Heart left ventricle (tissue), 16 donors: ENCODE data around the gene CLSTN3. TPM values are rescaled to one million over a fixed set of nuclear protein-coding genes. Genes with fewer than 3 reads are reported as not detected.
"Not testable (repeated sequence)": the region's sequence is repeated elsewhere in the genome, so short reads cannot be mapped to it uniquely, and the experiment has no call there.

ENCODE experiments used
- ATAC-seq, 4 donors: fragments of 200-7000 bp; cut with Tn5 transposase; one replicate each; pipeline ENCODE4 v1.9.1; 2020 to 2022; ENCODE audit warnings: moderate library complexity in 4 of 4, mild to moderate bottlenecking in 3 of 4, moderate number of reproducible peaks in 1 of 4
- DNase-seq, 5 donors: peaks; one replicate each; pipeline ENCODE4 v3.0.0-alpha.2; 2020
- H3K27ac ChIP-seq, 12 donors: fragments of 200-600 bp; sonication (generic) in 4 of 12; one replicate each; pipeline versions ENCODE4 v1.5.0 to v1.8.0; 2016 to 2022; ENCODE audit warnings: mild to moderate bottlenecking in 2 of 12
- H3K27me3 ChIP-seq, 9 donors: fragments of 200-600 bp; sonication (generic) in 2 of 9; one replicate each; pipeline versions ENCODE4 v1.5.1 to v1.8.0; 2016 to 2022; ENCODE audit warnings: mild to moderate bottlenecking in 3 of 9
- H3K36me3 ChIP-seq, 9 donors: fragments of 200-600 bp; sonication (generic) in 2 of 9; one replicate each; pipeline versions ENCODE4 v1.5.0 to v1.8.0; 2018 to 2022; ENCODE audit warnings: mild to moderate bottlenecking in 2 of 9
- H3K4me1 ChIP-seq, 12 donors: fragments of 200-600 bp; sonication (generic) in 4 of 12; one replicate each; pipeline versions ENCODE4 v1.5.0 to v1.8.0; 2016 to 2022; ENCODE audit warnings: mild to moderate bottlenecking in 3 of 12
- H3K4me3 ChIP-seq, 12 donors: fragments of 200-600 bp; sonication (generic) in 4 of 12; one replicate each; pipeline versions ENCODE4 v1.5.0 to v1.8.0; 2017 to 2022; ENCODE audit warnings: mild to moderate bottlenecking in 9 of 12, moderate library complexity in 4 of 12
- H3K9me3 ChIP-seq, 12 donors: fragments of 200-600 bp; sonication (generic) in 4 of 12; one replicate each; pipeline versions ENCODE4 v1.5.0 to v1.8.0; 2016 to 2022; ENCODE audit warnings: mild to moderate bottlenecking in 1 of 12
- POLR2A ChIP-seq, 2 donors: fragments of 450-650 bp; IDR thresholded peaks; one replicate each; pipeline ENCODE4 v1.6.1; 2017; ENCODE audit warnings: antibody characterized with exemption in 2 of 2, mild to moderate bottlenecking in 2 of 2, moderate library complexity in 2 of 2
- WGBS, 4 donors: extraction: QIAGEN DNeasy Blood & Tissue Kit in 2 of 4; methylation state at CpG; one replicate each; pipeline versions ENCODE4 v1.1.5 to v1.1.7; 2013 to 2018; 5-methylcytosine and 5-hydroxymethylcytosine counted together
- intact Hi-C, 10 donors: fragments of 100-400 bp; cut with DNase I; formaldehyde crosslinking; loops; one replicate each; pipeline versions ENCODE4 v1.11.1 to v1.14.2; 2022
- polyA plus RNA-seq, 2 donors: library from polyadenylated mRNA; stranded (reverse); fragments of 200-250 nt; gene quantifications; one replicate each; pipeline ENCODE4 v1.2.3, GENCODE V29; 2013
- total RNA-seq, 9 donors: library from RNA; depleted of rRNA in 2 of 9; stranded (reverse); fragments of >200 nt in 2 of 9; fragmentation: NEBNext Ultra II Directional in 3 of 9; extraction: Animal tissue kit (Norgen Biotek cat#: 25700) in 3 of 9; gene quantifications; one replicate each; pipeline versions ENCODE4 v1.1.0 to v1.2.4, GENCODE V29; 2016 to 2023
- TF ChIP-seq, protein P1 (sequence below), 12 donors: fragments of 200-600 bp; sonication (generic) in 4 of 12; IDR thresholded peaks; one replicate each; pipeline versions ENCODE4 v1.5.0 to v1.8.0; 2018 to 2022; ENCODE audit warnings: antibody characterized with exemption in 12 of 12, mild to moderate bottlenecking in 5 of 12
- donor health status: ischemic (EF 13 %, LVEDD 7.1; RV severe dilation, severe dysfunction).
- donor health status: healthy with polysubstance abuse.
- donor health status: DM: no; HTN: yes; CAD: no.
- donor health status: DM: no; HTN: no; CAD: no.
- donor health status: ischemic (EF 25% LVEDD 6.9; RV normal size, moderate dysfunction).
- donor health status: ischemic (EF 25% LVEDD 5.7; RV mildly dilated, moderate dysfunction).
- donor health status: healthy.
- donor health status: DM: yes; HTN: yes; CAD: no.
- donor health status: ischemic (EF 35%, LVEDD 5.7; RV mildly dilated, moderate dysfunction).
- donor health status: nonischemic (EF 11% LVEDD 7.7; RV severe dilation, severe dysfunction).
- donor health status: DM: yes; HTN: yes; CAD: no.
- donor health status: PGD.
- donor health status: ischemic (EF 29% LVEDD 5.4; RV normal size, mild dysfunction).
- donor health status: nonischemic (EF 23%, LVEDD 6.1; RV moderate dilation, normal function).

The CLSTN3 gene
- total and polyA plus RNA-seq, 11 donors = 3.1 to 18.7 (median 4.1) TPM

DNA sequence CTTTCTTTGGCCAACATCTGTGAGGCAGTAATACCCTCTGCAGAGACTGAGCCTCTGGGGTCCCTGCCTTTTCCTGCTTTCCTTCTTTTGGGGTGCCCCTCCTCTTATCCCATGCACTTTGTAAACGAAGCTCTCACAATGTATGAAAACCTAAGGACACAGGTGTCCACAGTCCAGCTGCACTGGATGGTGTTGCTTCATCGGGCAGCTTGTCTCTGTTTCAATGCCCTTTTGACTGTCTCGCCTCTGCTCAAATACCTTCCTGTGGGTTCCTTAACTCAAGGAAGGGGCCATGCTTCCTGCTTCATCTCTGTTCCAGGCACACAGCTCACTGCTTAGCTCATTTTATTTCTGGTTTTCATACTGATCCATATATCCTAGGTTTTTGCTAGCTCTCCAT is 27.6 kb upstream of the CLSTN3 start:
- WGBS, 4 donors = 80 to 90% (median 82%) methylated on average over 3 of the region's 3 CpGs
- Histone ChIP-seq H3K36me3 (peaks cover 0 to 50% (median 7%) of the 10 kb centered on the region in 9 donors), H3K4me3 (no peak overlapping the region), H3K27ac (no peak overlapping the region), H3K27me3 (no peaks in the 10 kb centered on the region), H3K4me1 (peaks cover 0 to 20% (median 0%) of the 10 kb centered on the region in 12 donors), H3K9me3 (peaks cover 0 to 12% (median 5%) of the 10 kb centered on the region in 12 donors)
- DNase-seq = no peak
- no peak for TF ChIP-seq POLR2A (IDR thresholded peaks at IDR 0.05)
- TF ChIP-seq, protein P1, sequence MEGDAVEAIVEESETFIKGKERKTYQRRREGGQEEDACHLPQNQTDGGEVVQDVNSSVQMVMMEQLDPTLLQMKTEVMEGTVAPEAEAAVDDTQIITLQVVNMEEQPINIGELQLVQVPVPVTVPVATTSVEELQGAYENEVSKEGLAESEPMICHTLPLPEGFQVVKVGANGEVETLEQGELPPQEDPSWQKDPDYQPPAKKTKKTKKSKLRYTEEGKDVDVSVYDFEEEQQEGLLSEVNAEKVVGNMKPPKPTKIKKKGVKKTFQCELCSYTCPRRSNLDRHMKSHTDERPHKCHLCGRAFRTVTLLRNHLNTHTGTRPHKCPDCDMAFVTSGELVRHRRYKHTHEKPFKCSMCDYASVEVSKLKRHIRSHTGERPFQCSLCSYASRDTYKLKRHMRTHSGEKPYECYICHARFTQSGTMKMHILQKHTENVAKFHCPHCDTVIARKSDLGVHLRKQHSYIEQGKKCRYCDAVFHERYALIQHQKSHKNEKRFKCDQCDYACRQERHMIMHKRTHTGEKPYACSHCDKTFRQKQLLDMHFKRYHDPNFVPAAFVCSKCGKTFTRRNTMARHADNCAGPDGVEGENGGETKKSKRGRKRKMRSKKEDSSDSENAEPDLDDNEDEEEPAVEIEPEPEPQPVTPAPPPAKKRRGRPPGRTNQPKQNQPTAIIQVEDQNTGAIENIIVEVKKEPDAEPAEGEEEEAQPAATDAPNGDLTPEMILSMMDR (IDR thresholded peaks at IDR 0.05) = no peak
- ATAC-seq = no peak
- intact Hi-C loops = loop anchor here in 1 of 10 donors (10.0 kb wide), 1 partner anchor 158 kb away; the partner anchor contains the start of genes C12orf57 and RNU7-1

DNA sequence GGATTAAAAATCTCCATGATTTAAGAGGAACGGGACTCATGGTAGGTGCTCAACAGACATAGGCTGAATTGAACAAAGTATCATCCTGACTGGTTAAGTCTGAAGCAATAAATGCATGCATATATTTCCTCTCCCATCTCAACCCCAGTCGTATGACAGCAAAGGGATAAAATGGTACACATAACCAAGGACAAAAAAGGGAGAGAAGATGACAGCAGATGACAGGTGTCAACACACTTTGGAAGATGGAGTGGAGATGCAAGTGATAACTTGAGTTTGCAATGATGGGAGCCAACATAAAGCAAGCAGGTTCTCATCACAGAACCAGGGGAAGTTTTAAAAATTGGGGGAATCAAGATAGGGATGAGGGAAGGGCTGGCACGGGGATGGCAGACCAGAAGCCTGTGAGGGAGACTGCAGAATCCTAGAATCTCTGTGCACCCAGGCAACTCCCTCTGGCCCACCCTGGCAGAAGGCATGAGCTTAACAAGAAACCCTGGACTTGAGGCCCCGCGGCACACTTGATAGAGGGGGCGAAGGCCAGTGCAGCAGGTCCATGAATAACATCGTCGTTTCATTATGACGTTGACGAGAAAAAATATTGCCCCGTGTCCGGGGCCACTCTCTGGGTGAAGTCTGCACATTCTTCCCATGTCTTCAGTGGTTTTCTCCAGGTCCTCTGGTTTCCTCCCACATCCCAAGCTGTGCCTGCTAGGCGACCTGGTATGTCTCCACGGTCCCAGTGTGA is 26.2 kb upstream of the CLSTN3 start:
- Histone ChIP-seq H3K4me3 (no peak overlapping the region), H3K4me1 (peaks cover 0 to 26% (median 4%) of the 10 kb centered on the region in 12 donors), H3K27me3 (no peaks in the 10 kb centered on the region), H3K9me3 (peaks cover 0 to 12% (median 5%) of the 10 kb centered on the region in 12 donors), H3K36me3 (peaks cover 0 to 38% (median 7%) of the 10 kb centered on the region in 9 donors), H3K27ac (no peak overlapping the region)
- TF ChIP-seq, protein P1 (IDR thresholded peaks at IDR 0.05) = no peak
- no peak for TF ChIP-seq POLR2A (IDR thresholded peaks at IDR 0.05)
- intact Hi-C loops = loop anchor here in 1 of 10 donors (10.0 kb wide), 1 partner anchor 159 kb away; the partner anchor contains the start of genes C12orf57 and RNU7-1
- 92 to 94% (median 93%) methylated on average over 14 of the region's 14 CpGs for WGBS, 4 donors
- DNase-seq = no peak
- ATAC-seq = no peak

DNA sequence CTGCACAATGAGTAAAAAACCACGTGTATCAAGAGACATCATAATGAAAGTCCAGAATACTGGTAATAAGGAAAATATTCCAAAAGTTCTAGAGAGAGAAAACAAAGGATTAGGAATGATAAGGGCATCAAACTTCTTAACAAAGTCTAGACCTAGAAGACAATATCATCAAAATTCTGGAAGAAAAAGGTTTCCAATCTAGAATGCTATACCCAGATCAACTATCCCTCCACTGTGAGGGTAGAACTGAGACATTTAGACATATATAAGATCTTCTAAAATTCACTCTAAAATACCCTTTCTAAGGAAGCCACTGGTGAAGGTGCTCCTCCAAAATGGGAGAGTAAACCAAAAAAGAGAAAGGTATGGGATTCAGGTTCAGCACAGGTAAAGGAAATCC is 24.1 kb upstream of the CLSTN3 start:
- no peak overlapping the region for H3K27ac ChIP-seq
- no peaks in the 10 kb centered on the region for H3K27me3 ChIP-seq
- intact Hi-C loops = loop anchor here in 6 of 10 donors (5.0 to 10.0 kb wide), 4 partner anchors 44 to 164 kb away; partner anchors contain the start of genes C1S (in 4 of the 6), C12orf57 (in 2 of the 6), RNU7-1 (in 2 of the 6) and LPCAT3 (in 1 of the 6)
- no peak overlapping the region for H3K4me3 ChIP-seq
- peaks cover 0 to 28% (median 8%) of the 10 kb centered on the region in 12 donors for H3K4me1 ChIP-seq
- H3K36me3 ChIP-seq = peaks cover 0 to 20% (median 0%) of the 10 kb centered on the region in 9 donors
- no peak for ATAC-seq
- H3K9me3 ChIP-seq = peaks cover 0 to 12% (median 5%) of the 10 kb centered on the region in 12 donors
- DNase-seq = no peak
- 82 to 92% (median 87%) methylated on average over 1 of the region's 1 CpG for WGBS, 4 donors
- TF ChIP-seq POLR2A (IDR thresholded peaks at IDR 0.05) = no peak
- TF ChIP-seq, protein P1 (IDR thresholded peaks at IDR 0.05) = no peak

DNA sequence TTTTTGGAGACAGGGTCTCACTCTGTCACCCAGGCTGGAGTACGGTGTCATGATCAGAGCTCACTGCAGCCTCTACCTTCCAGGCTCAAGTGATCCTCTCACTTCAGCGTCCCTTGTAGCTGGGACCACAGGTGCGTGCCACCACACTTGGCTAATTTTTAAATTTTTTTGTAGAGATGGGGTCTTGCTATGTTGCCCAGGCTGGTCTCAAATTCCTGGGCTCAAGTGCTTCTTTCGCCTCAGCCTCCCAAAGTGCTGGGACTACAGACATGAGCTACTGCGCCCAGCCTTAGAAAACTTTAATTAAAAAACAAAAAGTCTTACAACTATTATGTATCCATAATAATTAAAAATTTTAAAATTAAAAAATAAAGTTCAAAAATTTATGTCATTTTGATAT is 23.0 kb upstream of the CLSTN3 start:
- H3K4me3 ChIP-seq, H3K27me3 ChIP-seq, DNase-seq, ATAC-seq: not testable (repeated sequence)
- H3K36me3 ChIP-seq = peaks cover 0 to 20% (median 0%) of the 10 kb centered on the region in 9 donors
- H3K4me1 ChIP-seq = peaks cover 0 to 25% (median 8%) of the 10 kb centered on the region in 12 donors
- peaks cover 0 to 12% (median 5%) of the 10 kb centered on the region in 12 donors for H3K9me3 ChIP-seq
- 97 to 99% (median 98%) methylated on average over 5 of the region's 5 CpGs for WGBS, 4 donors
- intact Hi-C loops = loop anchor here in 6 of 10 donors (5.0 to 10.0 kb wide), 4 partner anchors 45 to 165 kb away; partner anchors contain the start of genes C1S (in 4 of the 6), C12orf57 (in 2 of the 6), RNU7-1 (in 2 of the 6) and LPCAT3 (in 1 of the 6)
- peak overlapping the region in 3 of 12 donors; percentile 89 to 94 (median 91) for H3K27ac ChIP-seq
